Measurements from ENCODE around the gene MRPL12. TPM values are rescaled to one million over a fixed set of nuclear protein-coding genes. Genes with fewer than 3 reads are reported as not detected.

The MRPL12 gene
- total RNA-seq, 1 donor from 2014 or later = 10.4 TPM

DNA sequence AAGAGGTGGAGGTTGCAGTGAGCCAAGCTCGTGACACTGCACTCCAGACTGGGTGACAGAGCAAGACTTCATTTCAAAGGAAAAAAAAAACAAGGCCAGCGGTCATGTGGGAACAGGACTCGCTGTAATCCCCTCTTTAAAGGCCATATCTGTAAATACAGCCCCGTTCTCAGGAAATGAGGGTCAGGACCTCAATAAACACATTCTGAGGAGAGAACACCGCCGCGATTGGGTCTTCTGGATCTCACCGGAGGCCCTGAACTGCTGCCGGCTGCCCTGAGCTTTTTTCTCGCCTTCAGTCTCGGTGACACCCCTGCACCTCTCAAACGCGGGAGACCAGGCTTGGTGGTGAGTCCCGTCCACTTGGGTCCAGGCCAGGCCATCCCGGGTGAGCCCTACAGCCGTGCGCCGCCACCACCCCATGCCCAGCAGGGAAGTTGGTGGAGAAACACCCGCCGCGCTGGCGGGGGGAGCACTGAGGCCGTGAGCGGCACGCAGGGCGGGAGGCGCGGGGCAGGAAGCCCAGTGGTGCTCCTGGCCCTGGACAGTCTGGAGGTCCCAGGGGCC, 37.3 kb downstream of the MRPL12 start:
- no peak for DNase-seq (ENCODE audit: low read depth)

GRCh38 chr17:81741049-81741593, 38.0 kb downstream of the MRPL12 start:
- DNase-seq (ENCODE audit: low read depth) = no peak

GRCh38 chr17:81741594-81742452, 38.7 kb downstream of the MRPL12 start:
- no peak for DNase-seq (ENCODE audit: low read depth)

Other genes starting within 250 kb of the MRPL12 start
- gene ACTG1, start 190.6 kb upstream of the MRPL12 start, total RNA-seq = 4,821 and 6,713 TPM in 2 replicates
- 3.1 and 4.7 TPM in 2 replicates for gene FSCN2, start 175.0 kb upstream of the MRPL12 start, total RNA-seq
- 13.2 and 22.2 TPM in 2 replicates for gene FAAP100, start 151.0 kb upstream of the MRPL12 start, total RNA-seq
- 72.9 and 84.6 TPM in 2 replicates for gene NPLOC4, start 66.3 kb upstream of the MRPL12 start, total RNA-seq
- 0.87 and 2.3 TPM in 2 replicates for gene TSPAN10, start 66.2 kb upstream of the MRPL12 start, total RNA-seq
- not detected in 2 replicates for gene PDE6G, start 46.8 kb upstream of the MRPL12 start, total RNA-seq
- gene OXLD1, start 36.8 kb upstream of the MRPL12 start, total RNA-seq = 22.6 and 34.6 TPM in 2 replicates
- gene CCDC137, start 36.6 kb upstream of the MRPL12 start, total RNA-seq = 9.0 and 11.9 TPM in 2 replicates
- 21.7 and 44.1 TPM in 2 replicates for gene ARL16, start 19.6 kb upstream of the MRPL12 start, total RNA-seq
- gene HGS, start 19.4 kb upstream of the MRPL12 start, total RNA-seq = 104 and 110 TPM in 2 replicates
- 35.7 and 61.8 TPM in 2 replicates for gene SLC25A10, start 8.9 kb downstream of the MRPL12 start, total RNA-seq
- gene GCGR, start 100.8 kb downstream of the MRPL12 start, total RNA-seq = not detected in 2 replicates
- gene MCRIP1, start 129.9 kb downstream of the MRPL12 start, total RNA-seq = 55.0 and 101 TPM in 2 replicates
- gene PPP1R27, start 131.7 kb downstream of the MRPL12 start, total RNA-seq = not detected in 2 replicates
- gene P4HB, start 157.2 kb downstream of the MRPL12 start, total RNA-seq = 1,064 and 1,065 TPM in 2 replicates
- 161 and 237 TPM in 2 replicates for gene ARHGDIA, start 168.0 kb downstream of the MRPL12 start, total RNA-seq
- 46.8 and 109 TPM in 2 replicates for gene ALYREF, start 188.2 kb downstream of the MRPL12 start, total RNA-seq
- gene ANAPC11, start 188.4 kb downstream of the MRPL12 start, total RNA-seq = 77.3 and 104 TPM in 2 replicates
- gene NPB, start 198.9 kb downstream of the MRPL12 start, total RNA-seq = 0.25 and 3.3 TPM in 2 replicates
- gene PCYT2, start 208.0 kb downstream of the MRPL12 start, total RNA-seq = 18.6 and 47.2 TPM in 2 replicates
- 17.9 and 20.4 TPM in 2 replicates for gene SIRT7, start 214.8 kb downstream of the MRPL12 start, total RNA-seq
- 11.3 and 14.4 TPM in 2 replicates for gene MAFG, start 224.4 kb downstream of the MRPL12 start, total RNA-seq
- 69.3 and 122 TPM in 2 replicates for gene PYCR1, start 233.9 kb downstream of the MRPL12 start, total RNA-seq
- gene MYADML2, start 243.9 kb downstream of the MRPL12 start, total RNA-seq = not detected in 2 replicates

Data from renal cortical epithelial cell (primary cell).